ENCODE measurements around the gene PIK3R1.

The PIK3R1 gene

DNA sequence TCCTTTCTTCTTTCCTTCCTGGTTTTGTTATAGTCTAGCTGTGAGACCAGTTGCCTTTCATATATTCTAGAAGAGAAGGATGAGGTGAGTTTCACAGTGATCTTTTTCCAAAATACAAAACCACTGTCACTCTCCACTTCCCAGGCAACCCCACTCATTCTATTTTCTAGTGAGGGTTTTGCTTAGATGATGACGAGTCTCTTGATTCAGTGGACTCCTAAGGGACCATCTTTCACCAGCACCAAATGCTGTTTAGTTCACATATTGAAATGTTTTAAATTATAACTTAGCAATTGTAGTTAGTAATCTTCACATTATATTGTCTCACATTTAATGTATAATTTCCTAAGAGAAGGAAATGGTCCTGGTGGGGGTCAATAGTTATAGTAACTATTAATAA lies 25.2 kb downstream of the PIK3R1 start:
- Histone ChIP-seq H4K20me1 (ENCODE audit: insufficient read depth, low read length) (no peaks in the 10 kb centered on the region; the same call in 1 of the 2 replicates), H3K4me1 (ENCODE audit: insufficient read depth, low read length) (peaks cover 77% of the 10 kb centered on the region), H3K27ac (ENCODE audit: low read length) (peak overlapping the region; percentile 86), H3K36me3 (ENCODE audit: insufficient read depth, low read length) (peaks cover 16% of the 10 kb centered on the region), H3K27me3 (ENCODE audit: insufficient read depth, low read length, poor library complexity) (no peaks in the 10 kb centered on the region), H3K9me3 (ENCODE audit: insufficient read depth, low read length, severe bottlenecking) (no peaks in the 10 kb centered on the region), H3K9ac (ENCODE audit: low read depth, low read length) (peak overlapping the region; percentile 38; the same call in 1 of the 2 replicates), H3K4me2 (ENCODE audit: insufficient read depth, low read length) (peak overlapping the region; percentile 67; the same call in 1 of the 2 replicates), H2AFZ (ENCODE audit: low read depth, low read length) (no peak overlapping the region), H3K4me3 (ENCODE audit: low read depth in 1 of 2, low read length in 2 of 2) (no peak overlapping the region), H3K79me2 (ENCODE audit: insufficient read depth, low read length) (peaks cover 91% of the 10 kb centered on the region)
- TF ChIP-seq, protein P1, sequence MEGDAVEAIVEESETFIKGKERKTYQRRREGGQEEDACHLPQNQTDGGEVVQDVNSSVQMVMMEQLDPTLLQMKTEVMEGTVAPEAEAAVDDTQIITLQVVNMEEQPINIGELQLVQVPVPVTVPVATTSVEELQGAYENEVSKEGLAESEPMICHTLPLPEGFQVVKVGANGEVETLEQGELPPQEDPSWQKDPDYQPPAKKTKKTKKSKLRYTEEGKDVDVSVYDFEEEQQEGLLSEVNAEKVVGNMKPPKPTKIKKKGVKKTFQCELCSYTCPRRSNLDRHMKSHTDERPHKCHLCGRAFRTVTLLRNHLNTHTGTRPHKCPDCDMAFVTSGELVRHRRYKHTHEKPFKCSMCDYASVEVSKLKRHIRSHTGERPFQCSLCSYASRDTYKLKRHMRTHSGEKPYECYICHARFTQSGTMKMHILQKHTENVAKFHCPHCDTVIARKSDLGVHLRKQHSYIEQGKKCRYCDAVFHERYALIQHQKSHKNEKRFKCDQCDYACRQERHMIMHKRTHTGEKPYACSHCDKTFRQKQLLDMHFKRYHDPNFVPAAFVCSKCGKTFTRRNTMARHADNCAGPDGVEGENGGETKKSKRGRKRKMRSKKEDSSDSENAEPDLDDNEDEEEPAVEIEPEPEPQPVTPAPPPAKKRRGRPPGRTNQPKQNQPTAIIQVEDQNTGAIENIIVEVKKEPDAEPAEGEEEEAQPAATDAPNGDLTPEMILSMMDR (IDR thresholded peaks at IDR 0.05; ENCODE audit: borderline replicate concordance, extremely low read depth, low read length, poor library complexity, severe bottlenecking), result no peak
- no peak for TF ChIP-seq EZH2 (IDR thresholded peaks at IDR 0.05; ENCODE audit: borderline replicate concordance, low read depth, low read length, severe bottlenecking)
- no peak for DNase-seq
- ATAC-seq (ENCODE audit: insufficient read depth, low read depth), result no peak

DNA sequence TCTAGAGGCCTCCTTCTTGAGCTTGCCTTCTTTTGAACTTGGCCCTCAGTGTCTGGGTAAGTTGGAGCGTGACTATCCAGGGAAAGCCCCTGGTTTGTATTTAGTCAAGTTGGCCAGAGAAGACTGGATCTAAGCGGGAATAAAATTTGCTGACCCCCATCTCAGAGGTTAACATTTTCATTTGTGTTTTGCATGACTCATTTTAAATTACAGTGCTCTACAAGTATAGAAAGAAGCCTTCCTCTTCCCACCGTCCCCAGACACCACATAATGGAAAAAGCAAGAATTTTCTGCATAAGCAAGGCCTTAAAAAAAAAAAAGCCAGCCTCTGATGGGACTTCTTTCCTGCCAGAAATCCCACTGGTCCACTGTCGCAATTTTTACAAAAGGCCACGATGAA lies 27.2 kb downstream of the PIK3R1 start:
- no peaks in the 10 kb centered on the region for H3K9me3 ChIP-seq (ENCODE audit: insufficient read depth, low read length, severe bottlenecking)
- peak overlapping the region; percentile 49; the same call in 1 of the 2 replicates for H3K27ac ChIP-seq (ENCODE audit: low read length)
- H3K4me1 ChIP-seq (ENCODE audit: insufficient read depth, low read length), result peaks cover 65% of the 10 kb centered on the region
- no peak overlapping the region for H3K9ac ChIP-seq (ENCODE audit: low read depth, low read length)
- no peaks in the 10 kb centered on the region for H3K27me3 ChIP-seq (ENCODE audit: insufficient read depth, low read length, poor library complexity)
- H3K4me2 ChIP-seq (ENCODE audit: insufficient read depth, low read length), result no peak overlapping the region
- DNase-seq, result no peak
- peaks cover 92% of the 10 kb centered on the region for H3K79me2 ChIP-seq (ENCODE audit: insufficient read depth, low read length)
- H3K36me3 ChIP-seq (ENCODE audit: insufficient read depth, low read length), result peaks cover 16% of the 10 kb centered on the region
- H2AFZ ChIP-seq (ENCODE audit: low read depth, low read length), result no peak overlapping the region
- H4K20me1 ChIP-seq (ENCODE audit: insufficient read depth, low read length), result no peaks in the 10 kb centered on the region; the same call in 1 of the 2 replicates
- H3K4me3 ChIP-seq (ENCODE audit: low read depth in 1 of 2, low read length in 2 of 2), result no peak overlapping the region
- TF ChIP-seq, protein P1 (IDR thresholded peaks at IDR 0.05; ENCODE audit: borderline replicate concordance, extremely low read depth, low read length, poor library complexity, severe bottlenecking), result no peak
- no peak for TF ChIP-seq EZH2 (IDR thresholded peaks at IDR 0.05; ENCODE audit: borderline replicate concordance, low read depth, low read length, severe bottlenecking)
- ATAC-seq (ENCODE audit: insufficient read depth, low read depth), result no peak

DNA sequence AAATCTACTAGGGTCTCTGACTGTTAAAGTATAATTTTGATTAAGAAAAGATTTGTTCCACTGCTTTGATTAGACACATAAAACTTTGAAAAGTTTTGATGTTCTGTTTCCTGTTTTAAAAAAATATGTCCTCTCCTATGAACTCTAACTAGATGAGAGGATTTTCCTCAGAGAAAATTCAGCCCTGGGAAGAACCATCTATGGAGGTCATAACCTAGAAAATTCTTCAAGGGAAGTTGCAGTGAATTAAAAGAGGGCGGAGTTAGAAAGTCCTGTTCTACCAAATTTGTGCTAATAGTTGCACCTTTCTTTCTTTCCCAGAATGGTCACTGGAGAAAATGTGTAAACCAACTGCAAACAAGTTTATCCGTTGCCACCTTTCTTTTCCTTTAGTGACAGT lies 27.7 kb downstream of the PIK3R1 start:
- no peak overlapping the region for H2AFZ ChIP-seq (ENCODE audit: low read depth, low read length)
- H3K4me1 ChIP-seq (ENCODE audit: insufficient read depth, low read length), result peaks cover 64% of the 10 kb centered on the region
- ATAC-seq (ENCODE audit: insufficient read depth, low read depth), result no peak
- no peak overlapping the region for H3K9ac ChIP-seq (ENCODE audit: low read depth, low read length)
- no peak for TF ChIP-seq EZH2 (IDR thresholded peaks at IDR 0.05; ENCODE audit: borderline replicate concordance, low read depth, low read length, severe bottlenecking)
- TF ChIP-seq, protein P1 (IDR thresholded peaks at IDR 0.05; ENCODE audit: borderline replicate concordance, extremely low read depth, low read length, poor library complexity, severe bottlenecking), result no peak
- no peaks in the 10 kb centered on the region for H3K9me3 ChIP-seq (ENCODE audit: insufficient read depth, low read length, severe bottlenecking)
- DNase-seq, result no peak
- H3K79me2 ChIP-seq (ENCODE audit: insufficient read depth, low read length), result peaks cover 92% of the 10 kb centered on the region
- H3K4me3 ChIP-seq (ENCODE audit: low read depth in 1 of 2, low read length in 2 of 2), result no peak overlapping the region
- no peaks in the 10 kb centered on the region for H3K27me3 ChIP-seq (ENCODE audit: insufficient read depth, low read length, poor library complexity)
- no peaks in the 10 kb centered on the region; the same call in 1 of the 2 replicates for H4K20me1 ChIP-seq (ENCODE audit: insufficient read depth, low read length)
- H3K4me2 ChIP-seq (ENCODE audit: insufficient read depth, low read length), result no peak overlapping the region
- H3K36me3 ChIP-seq (ENCODE audit: insufficient read depth, low read length), result peaks cover 16% of the 10 kb centered on the region
- H3K27ac ChIP-seq (ENCODE audit: low read length), result peak overlapping the region; percentile 72
